ENCODE results near the gene ABCA1.
A peak's percentile ranks its signal among the peaks of the same experiment; 100 is the strongest.

ABCA1 gene

DNA sequence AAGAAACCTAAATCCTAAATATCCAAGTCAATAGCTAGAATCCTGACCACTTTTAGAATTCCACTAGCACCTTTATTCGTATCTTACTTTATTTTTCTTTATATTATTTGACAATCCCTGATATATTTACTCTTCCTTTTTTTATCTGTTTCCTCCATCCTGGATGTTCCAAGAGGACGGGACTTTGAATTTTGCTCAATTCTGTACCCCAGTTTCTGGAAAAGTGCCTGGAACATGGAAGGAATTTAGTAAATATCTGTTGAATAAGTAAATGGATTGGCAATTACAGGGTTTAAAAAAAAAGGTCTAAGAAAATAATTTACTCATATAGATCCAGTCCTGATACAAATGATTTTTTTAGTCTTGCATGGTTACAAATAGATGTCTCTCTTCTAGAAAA is 181.7 kb downstream of the ABCA1 start:
- no peak overlapping the region for H3K27ac ChIP-seq (replicated peaks; ENCODE audit: low read length)
- H3K14ac ChIP-seq (ENCODE audit: low read length): no peak overlapping the region
- H3K4me3 ChIP-seq (ENCODE audit: low read length in 2 of 2): no peak overlapping the region
- H3K36me3 ChIP-seq (replicated peaks in 1 of 2; ENCODE audit: control insufficient read depth in 2 of 2, insufficient read depth in 2 of 2, low read length in 2 of 2): no peaks in the 10 kb centered on the region
- H2BK120ac ChIP-seq (ENCODE audit: low read depth, low read length): no peak overlapping the region
- H3K23ac ChIP-seq (ENCODE audit: low read depth, low read length, poor library complexity): no peak overlapping the region
- no peak overlapping the region for H3K4me2 ChIP-seq (ENCODE audit: insufficient read depth, low read length, poor library complexity, severe bottlenecking)
- H2BK12ac ChIP-seq (ENCODE audit: low read length): no peak overlapping the region
- no peak overlapping the region for H4K8ac ChIP-seq (ENCODE audit: low read depth, low read length)
- no CpG with 5 or more reads among the region's 2 CpGs for WGBS, 2 donors (ENCODE audit: extremely low coverage in 2 of 2, insufficient read length in 2 of 2, insufficient replicate concordance in 1 of 2)
- DNase-seq (ENCODE audit: low spot score): no peak
- H4K91ac ChIP-seq (ENCODE audit: low read depth, low read length, poor library complexity): no peak overlapping the region
- H3K27me3 ChIP-seq (ENCODE audit: control insufficient read depth in 3 of 3, insufficient read depth in 3 of 3, low read depth in 1 of 3, low read length in 3 of 3): peaks cover 0 to 33% (median 0%) of the 10 kb centered on the region in 3 experiments
- peaks cover 2 to 6% of the 10 kb centered on the region in 2 donors for H3K4me1 ChIP-seq (ENCODE audit: control insufficient read depth in 2 of 2, insufficient read depth in 1 of 2, low read depth in 1 of 2, low read length in 2 of 2)
- no peak overlapping the region for H2AK5ac ChIP-seq (ENCODE audit: low read depth, low read length)
- H3K9me3 ChIP-seq (replicated peaks in 1 of 2; ENCODE audit: control insufficient read depth in 2 of 2, insufficient read depth in 1 of 2, low read depth in 1 of 2, low read length in 2 of 2): no peaks in the 10 kb centered on the region
- H3K18ac ChIP-seq (ENCODE audit: low read length): no peak overlapping the region
- H2BK5ac ChIP-seq (ENCODE audit: low read length): no peak overlapping the region
- no peak overlapping the region for H3K9ac ChIP-seq (ENCODE audit: low read depth, low read length, poor library complexity)
- H3K4ac ChIP-seq (ENCODE audit: low read length): no peak overlapping the region
- no peaks in the 10 kb centered on the region for H3K79me1 ChIP-seq (ENCODE audit: low read depth, low read length)
- H2AFZ ChIP-seq (ENCODE audit: low read length): no peak overlapping the region
- H2BK15ac ChIP-seq (ENCODE audit: low read length): no peak overlapping the region

DNA sequence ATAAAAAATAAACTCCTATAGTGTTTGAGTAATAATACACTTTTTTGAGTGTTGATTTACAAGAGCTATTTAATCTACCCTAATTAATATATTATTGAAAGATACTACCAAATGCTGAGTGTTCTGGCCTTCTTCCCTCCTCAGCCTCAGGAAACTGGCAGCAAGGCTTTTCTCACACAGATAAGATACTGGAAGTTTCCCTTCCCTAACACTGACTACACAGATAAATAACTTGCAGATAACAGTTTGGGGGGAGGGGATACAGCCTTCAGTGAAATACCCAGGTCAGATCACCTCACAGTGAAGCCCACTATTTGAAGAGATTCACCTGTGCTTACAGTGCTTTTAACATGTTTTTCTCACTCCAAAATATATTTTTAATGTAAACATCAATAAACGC is 182.1 kb downstream of the ABCA1 start:
- Histone ChIP-seq H3K79me1 (ENCODE audit: low read depth, low read length) (no peaks in the 10 kb centered on the region), H3K4me3 (ENCODE audit: low read length in 2 of 2) (no peak overlapping the region), H3K4me2 (ENCODE audit: insufficient read depth, low read length, poor library complexity, severe bottlenecking) (no peak overlapping the region), H2BK120ac (ENCODE audit: low read depth, low read length) (no peak overlapping the region), H4K8ac (ENCODE audit: low read depth, low read length) (no peak overlapping the region), H4K91ac (ENCODE audit: low read depth, low read length, poor library complexity) (no peak overlapping the region), H3K9ac (ENCODE audit: low read depth, low read length, poor library complexity) (no peak overlapping the region), H3K36me3 (replicated peaks in 1 of 2; ENCODE audit: control insufficient read depth in 2 of 2, insufficient read depth in 2 of 2, low read length in 2 of 2) (no peaks in the 10 kb centered on the region), H2AFZ (ENCODE audit: low read length) (no peak overlapping the region), H3K27ac (replicated peaks; ENCODE audit: low read length) (no peak overlapping the region), H2BK5ac (ENCODE audit: low read length) (no peak overlapping the region), H3K23ac (ENCODE audit: low read depth, low read length, poor library complexity) (no peak overlapping the region), H3K9me3 (replicated peaks in 1 of 2; ENCODE audit: control insufficient read depth in 2 of 2, insufficient read depth in 1 of 2, low read depth in 1 of 2, low read length in 2 of 2) (no peaks in the 10 kb centered on the region), H3K4me1 (ENCODE audit: control insufficient read depth in 2 of 2, insufficient read depth in 1 of 2, low read depth in 1 of 2, low read length in 2 of 2) (peaks cover 2 to 6% of the 10 kb centered on the region in 2 donors), H2BK15ac (ENCODE audit: low read length) (no peak overlapping the region), H2AK5ac (ENCODE audit: low read depth, low read length) (no peak overlapping the region), H3K4ac (ENCODE audit: low read length) (no peak overlapping the region), H3K18ac (ENCODE audit: low read length) (no peak overlapping the region), H3K14ac (ENCODE audit: low read length) (no peak overlapping the region), H2BK12ac (ENCODE audit: low read length) (no peak overlapping the region), H3K27me3 (ENCODE audit: control insufficient read depth in 3 of 3, insufficient read depth in 3 of 3, low read depth in 1 of 3, low read length in 3 of 3) (peaks cover 0 to 33% (median 0%) of the 10 kb centered on the region in 3 experiments)
- DNase-seq (ENCODE audit: low spot score): no peak
- no CpG with 5 or more reads among the region's 1 CpG for WGBS, 2 donors (ENCODE audit: extremely low coverage in 2 of 2, insufficient read length in 2 of 2, insufficient replicate concordance in 1 of 2)

DNA sequence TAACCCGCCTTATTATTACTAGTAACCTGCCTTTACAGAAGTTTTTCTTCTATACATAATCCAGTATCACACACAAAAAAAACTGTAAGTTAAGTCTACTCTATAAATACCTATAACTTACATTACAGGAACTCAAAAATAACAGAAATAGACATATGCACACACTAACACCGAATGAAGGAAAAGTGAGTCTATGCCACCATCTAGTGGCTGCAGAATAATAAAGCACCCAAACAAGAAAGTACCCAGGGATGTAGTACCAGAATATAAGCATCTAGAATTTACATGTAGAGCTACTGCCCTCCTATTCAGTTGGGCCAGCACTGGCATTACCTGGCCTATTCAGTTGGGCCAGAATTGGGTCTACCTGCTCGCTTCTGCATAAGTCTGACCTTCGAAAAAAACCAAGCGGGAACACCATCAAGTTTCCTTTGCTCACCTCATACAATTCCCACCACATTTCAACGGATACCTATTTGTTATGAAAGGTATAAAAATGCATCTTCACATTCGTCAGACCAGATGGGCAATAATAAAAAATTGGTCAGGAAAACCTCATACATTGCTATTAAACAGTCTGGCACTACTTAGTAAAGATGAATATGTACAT is 184.5 kb downstream of the ABCA1 start:
- H3K79me1 ChIP-seq (ENCODE audit: low read depth, low read length): no peaks in the 10 kb centered on the region
- H3K27ac ChIP-seq (replicated peaks; ENCODE audit: low read length): no peak overlapping the region
- H2BK120ac ChIP-seq (ENCODE audit: low read depth, low read length): no peak overlapping the region
- H3K14ac ChIP-seq (ENCODE audit: low read length): no peak overlapping the region
- peaks cover 0 to 32% (median 0%) of the 10 kb centered on the region in 3 experiments for H3K27me3 ChIP-seq (ENCODE audit: control insufficient read depth in 3 of 3, insufficient read depth in 3 of 3, low read depth in 1 of 3, low read length in 3 of 3)
- WGBS, 2 donors (ENCODE audit: extremely low coverage in 2 of 2, insufficient read length in 2 of 2, insufficient replicate concordance in 1 of 2): no CpG with 5 or more reads among the region's 7 CpGs
- H3K4me1 ChIP-seq (ENCODE audit: control insufficient read depth in 2 of 2, insufficient read depth in 1 of 2, low read depth in 1 of 2, low read length in 2 of 2): peaks cover under 1 to 5% of the 10 kb centered on the region in 2 donors
- H2AFZ ChIP-seq (ENCODE audit: low read length): no peak overlapping the region
- H3K9me3 ChIP-seq (replicated peaks in 1 of 2; ENCODE audit: control insufficient read depth in 2 of 2, insufficient read depth in 1 of 2, low read depth in 1 of 2, low read length in 2 of 2): no peaks in the 10 kb centered on the region
- H2AK5ac ChIP-seq (ENCODE audit: low read depth, low read length): no peak overlapping the region
- H3K23ac ChIP-seq (ENCODE audit: low read depth, low read length, poor library complexity): no peak overlapping the region
- no peak overlapping the region for H2BK5ac ChIP-seq (ENCODE audit: low read length)
- no peak overlapping the region for H3K4me3 ChIP-seq (ENCODE audit: low read length in 2 of 2)
- no peak overlapping the region for H3K9ac ChIP-seq (ENCODE audit: low read depth, low read length, poor library complexity)
- no peak overlapping the region for H2BK15ac ChIP-seq (ENCODE audit: low read length)
- peak; percentile 48 for DNase-seq (ENCODE audit: low spot score)
- no peak overlapping the region for H4K8ac ChIP-seq (ENCODE audit: low read depth, low read length)
- H4K91ac ChIP-seq (ENCODE audit: low read depth, low read length, poor library complexity): no peak overlapping the region
- H3K36me3 ChIP-seq (replicated peaks in 1 of 2; ENCODE audit: control insufficient read depth in 2 of 2, insufficient read depth in 2 of 2, low read length in 2 of 2): no peaks in the 10 kb centered on the region
- H2BK12ac ChIP-seq (ENCODE audit: low read length): no peak overlapping the region
- H3K18ac ChIP-seq (ENCODE audit: low read length): no peak overlapping the region
- H3K4ac ChIP-seq (ENCODE audit: low read length): no peak overlapping the region
- no peak overlapping the region for H3K4me2 ChIP-seq (ENCODE audit: insufficient read depth, low read length, poor library complexity, severe bottlenecking)

DNA sequence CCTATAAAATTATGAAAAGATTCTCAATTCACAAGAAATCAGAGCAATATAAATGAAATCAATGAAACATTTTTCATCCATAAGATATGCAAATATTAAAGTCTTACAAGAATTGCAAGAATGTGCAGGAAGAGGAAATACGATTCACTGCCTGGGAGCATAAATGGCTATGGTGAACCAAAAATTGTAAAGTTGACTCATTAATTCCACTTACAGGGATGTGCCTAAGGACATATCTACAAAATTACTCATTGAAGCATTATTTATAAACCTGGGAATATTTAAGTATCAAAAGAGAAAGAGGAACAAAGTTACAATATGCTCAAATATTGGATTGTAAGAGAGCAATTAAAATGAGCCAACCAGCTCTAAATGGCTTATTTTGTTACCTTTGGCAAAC is 187.3 kb downstream of the ABCA1 start:
- Histone ChIP-seq H2BK15ac (ENCODE audit: low read length) (no peak overlapping the region), H2BK5ac (ENCODE audit: low read length) (no peak overlapping the region), H3K4me1 (ENCODE audit: control insufficient read depth in 2 of 2, insufficient read depth in 1 of 2, low read depth in 1 of 2, low read length in 2 of 2) (peaks cover 0 to 1% of the 10 kb centered on the region in 2 donors), H2AK5ac (ENCODE audit: low read depth, low read length) (no peak overlapping the region), H3K4ac (ENCODE audit: low read length) (no peak overlapping the region), H3K14ac (ENCODE audit: low read length) (no peak overlapping the region), H3K9ac (ENCODE audit: low read depth, low read length, poor library complexity) (no peak overlapping the region), H3K23ac (ENCODE audit: low read depth, low read length, poor library complexity) (no peak overlapping the region), H2BK120ac (ENCODE audit: low read depth, low read length) (no peak overlapping the region), H4K91ac (ENCODE audit: low read depth, low read length, poor library complexity) (no peak overlapping the region), H3K79me1 (ENCODE audit: low read depth, low read length) (no peaks in the 10 kb centered on the region), H3K18ac (ENCODE audit: low read length) (no peak overlapping the region), H3K4me3 (ENCODE audit: low read length in 2 of 2) (no peak overlapping the region), H3K27ac (replicated peaks; ENCODE audit: low read length) (no peak overlapping the region), H3K36me3 (replicated peaks in 1 of 2; ENCODE audit: control insufficient read depth in 2 of 2, insufficient read depth in 2 of 2, low read length in 2 of 2) (no peaks in the 10 kb centered on the region), H3K9me3 (replicated peaks in 1 of 2; ENCODE audit: control insufficient read depth in 2 of 2, insufficient read depth in 1 of 2, low read depth in 1 of 2, low read length in 2 of 2) (no peaks in the 10 kb centered on the region), H3K27me3 (ENCODE audit: control insufficient read depth in 3 of 3, insufficient read depth in 3 of 3, low read depth in 1 of 3, low read length in 3 of 3) (peaks cover 0 to 13% (median 0%) of the 10 kb centered on the region in 3 experiments), H2BK12ac (ENCODE audit: low read length) (no peak overlapping the region), H3K4me2 (ENCODE audit: insufficient read depth, low read length, poor library complexity, severe bottlenecking) (no peak overlapping the region), H4K8ac (ENCODE audit: low read depth, low read length) (no peak overlapping the region), H2AFZ (ENCODE audit: low read length) (no peak overlapping the region)
- no peak for DNase-seq (ENCODE audit: low spot score)
- no CpG with 5 or more reads among the region's 1 CpG for WGBS, 2 donors (ENCODE audit: extremely low coverage in 2 of 2, insufficient read length in 2 of 2, insufficient replicate concordance in 1 of 2)

Data from neuronal stem cell (in vitro differentiated cells).